KMS-11 (cell line): Measurements from ENCODE around the gene IGLL5.
A peak's percentile ranks its signal among the peaks of the same experiment; 100 is the strongest.

Experiments used
- H2AFZ ChIP-seq: fragments of 200-600 bp; sonication (generic); 2 replicates; pipeline ENCODE4 v1.6.1; 2016; ENCODE audit warnings: antibody characterized with exemption, mixed run types, low read depth
- H3K27ac ChIP-seq: fragments of 200-600 bp; sonication (generic); 2 replicates; pipeline ENCODE4 v1.6.1; 2016; ENCODE audit warnings: mild to moderate bottlenecking, mixed run types
- H3K27me3 ChIP-seq: fragments of 200-600 bp; sonication (generic); 2 replicates; pipeline ENCODE4 v1.6.1; 2017; ENCODE audit warnings: mild to moderate bottlenecking, low read depth, mixed run types, moderate library complexity; ENCODE audit not compliant: insufficient read depth
- H3K36me3 ChIP-seq: fragments of 200-600 bp; sonication (generic); 2 replicates; pipeline ENCODE4 v1.6.1; 2017; ENCODE audit warnings: mild to moderate bottlenecking, mixed run types; ENCODE audit not compliant: insufficient read depth
- H3K4me1 ChIP-seq: fragments of 200-600 bp; sonication (generic); 2 replicates; pipeline ENCODE4 v1.6.1; 2016; ENCODE audit warnings: mild to moderate bottlenecking, low read depth, mixed run types; ENCODE audit not compliant: poor library complexity, severe bottlenecking
- H3K4me2 ChIP-seq: fragments of 200-600 bp; sonication (generic); 2 replicates; pipeline ENCODE4 v1.7.0; 2016; ENCODE audit warnings: mild to moderate bottlenecking, mixed run types
- H3K4me3 ChIP-seq: fragments of 200-600 bp; sonication (generic); IDR thresholded peaks from 2 replicates; pipeline ENCODE4 v1.6.1; 2017; ENCODE audit warnings: low read depth, low read length, mixed read lengths; ENCODE audit not compliant: insufficient read depth
- H3K79me2 ChIP-seq: fragments of 200-600 bp; sonication (generic); 2 replicates; pipeline ENCODE4 v1.6.1; 2016; ENCODE audit warnings: low read depth, mixed run types; ENCODE audit not compliant: insufficient read depth
- H3K9ac ChIP-seq: fragments of 200-600 bp; sonication (generic); 2 replicates; pipeline ENCODE4 v1.6.1; 2016; ENCODE audit warnings: mild to moderate bottlenecking, mixed run types
- H4K20me1 ChIP-seq: fragments of 200-600 bp; sonication (generic); 2 replicates; pipeline ENCODE4 v1.6.1; 2016; ENCODE audit warnings: mild to moderate bottlenecking, mixed run types; ENCODE audit not compliant: insufficient read depth
- CTCF ChIP-seq: fragments of 200-600 bp; sonication (generic); conservative IDR thresholded peaks from 2 replicates; pipeline ENCODE4 v1.6.1; 2017; ENCODE audit warnings: low read depth, mild to moderate bottlenecking, antibody characterized with exemption, low read length, moderate library complexity, mixed read lengths

IGLL5 gene

GRCh38 chr22:22887621-22888503 lies at the start of gene IGLL5:
Gene IGLL5, plus strand, starts transcription at chr22:22887816. Its CDS starts 238 bp downstream, at chr22:22888054.
- TF ChIP-seq CTCF = no peak
- H3K4me2 ChIP-seq = peak within 1 kb of the TSS; percentile 92; the same call in 1 of the 2 replicates
- H3K36me3 ChIP-seq = no peaks in the 10 kb centered on the region
- no peak within 1 kb of the TSS; the same call in 1 of the 2 replicates for H3K9ac ChIP-seq
- peaks cover 4% of the 10 kb centered on the region; the same call in 1 of the 2 replicates for H3K79me2 ChIP-seq
- no peaks in the 10 kb centered on the region for H4K20me1 ChIP-seq
- H3K4me1 ChIP-seq = peaks cover 60% of the 10 kb centered on the region
- no peak within 1 kb of the TSS for H3K4me3 ChIP-seq
- no peak within 1 kb of the TSS for H3K27ac ChIP-seq
- H2AFZ ChIP-seq = no peak within 1 kb of the TSS
- H3K27me3 ChIP-seq = peaks cover 15% of the 10 kb centered on the region; the same call in 1 of the 2 replicates

GRCh38 chr22:22838148-22838786 lies 49.3 kb upstream of the IGLL5 start:
- no peak overlapping the region for H3K4me3 ChIP-seq
- no peaks in the 10 kb centered on the region for H4K20me1 ChIP-seq
- no peaks in the 10 kb centered on the region for H3K79me2 ChIP-seq
- H3K27ac ChIP-seq = no peak overlapping the region
- no peak for TF ChIP-seq CTCF
- no peaks in the 10 kb centered on the region for H3K36me3 ChIP-seq
- H3K9ac ChIP-seq = no peak overlapping the region
- H3K27me3 ChIP-seq = no peaks in the 10 kb centered on the region; the same call in 1 of the 2 replicates
- no peak overlapping the region for H3K4me2 ChIP-seq
- no peak overlapping the region for H2AFZ ChIP-seq
- no peaks in the 10 kb centered on the region for H3K4me1 ChIP-seq

DNA sequence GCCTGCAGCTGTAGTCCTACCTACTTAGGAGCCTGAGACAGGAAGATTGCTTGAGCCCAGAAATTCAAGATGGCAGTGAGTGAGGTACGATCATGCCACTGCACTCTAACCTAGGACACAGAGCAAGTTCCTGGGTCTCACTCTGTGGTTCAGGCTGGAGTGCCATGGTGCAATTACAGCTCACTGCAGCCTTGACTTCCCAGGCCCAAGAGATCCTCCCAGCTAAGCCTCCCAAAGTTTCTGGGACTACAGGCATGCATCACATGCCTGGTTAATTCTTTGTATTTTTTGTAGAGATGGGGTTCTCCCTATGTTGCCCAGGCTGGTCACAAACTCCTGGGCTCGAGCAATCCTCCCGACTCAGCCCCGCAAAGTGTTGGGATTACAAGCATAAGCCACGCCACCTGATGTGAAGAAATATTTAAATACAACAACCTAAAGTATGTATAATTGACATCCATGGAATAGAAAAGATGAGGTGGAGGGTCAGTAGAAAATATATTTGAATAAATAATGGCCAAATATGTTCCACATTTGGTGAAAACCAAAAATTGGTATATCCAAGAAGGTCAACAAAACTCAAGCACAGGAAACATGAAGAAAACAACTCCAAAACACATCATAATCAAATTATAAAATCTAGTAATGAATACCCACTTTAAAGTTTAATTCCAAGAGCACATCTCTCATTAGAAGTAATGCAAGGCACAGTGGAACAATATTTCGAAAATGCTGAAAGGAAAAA lies 47.9 kb upstream of the IGLL5 start:
- Histone ChIP-seq H3K36me3 (no peaks in the 10 kb centered on the region), H3K4me3 (no peak overlapping the region), H3K4me1 (no peaks in the 10 kb centered on the region), H3K27me3 (no peaks in the 10 kb centered on the region), H2AFZ (no peak overlapping the region), H3K27ac (no peak overlapping the region), H3K4me2 (no peak overlapping the region), H3K9ac (no peak overlapping the region), H4K20me1 (no peaks in the 10 kb centered on the region), H3K79me2 (no peaks in the 10 kb centered on the region)
- no peak for TF ChIP-seq CTCF

- H3K4me2 ChIP-seq = no peak overlapping the region
- H3K27ac ChIP-seq = no peak overlapping the region
- H3K36me3 ChIP-seq = no peaks in the 10 kb centered on the region
- H3K27me3 ChIP-seq = no peaks in the 10 kb centered on the region
- H4K20me1 ChIP-seq = no peaks in the 10 kb centered on the region
- H3K4me1 ChIP-seq = no peaks in the 10 kb centered on the region
- no peak overlapping the region for H3K9ac ChIP-seq
- no peak overlapping the region for H2AFZ ChIP-seq
- no peak overlapping the region for H3K4me3 ChIP-seq
- no peaks in the 10 kb centered on the region for H3K79me2 ChIP-seq
- TF ChIP-seq CTCF = no peak
Observed at GRCh38 chr22:22840780-22841179, 46.8 kb upstream of the IGLL5 start.
